ENCODE data around the gene IQSEC2. TPM values are rescaled to one million over a fixed set of nuclear protein-coding genes. Genes with fewer than 3 reads are reported as not detected.

Gene IQSEC2
- total and polyA plus RNA-seq, 2 of the 13 experiments (the other 11 are each of a cell fraction or from before 2014, with no cell fraction given) = 0.13 to 0.21 TPM

GRCh38 chrX:53321943-53322497 lies 40.6 kb upstream of the IQSEC2 start:
- H3K36me3 ChIP-seq (replicated peaks in 1 of 2; ENCODE audit: control insufficient read depth in 1 of 2, insufficient read depth in 2 of 2, low read length in 2 of 2) = no peaks in the 10 kb centered on the region
- 52% methylated on average over 5 of the region's 6 CpGs for WGBS (ENCODE audit: low lambda C conversion rate)
- peak; percentile 26 for FAIRE-seq
- H2AFZ ChIP-seq (ENCODE audit: low read length) = no peak overlapping the region
- peaks cover 4 to 27% of the 10 kb centered on the region in 2 experiments; a peak in 4 of 5 replicates for H3K27me3 ChIP-seq (ENCODE audit: control insufficient read depth in 1 of 2, insufficient read depth in 2 of 2, low read length in 2 of 2)
- H4K20me1 ChIP-seq (ENCODE audit: insufficient read depth, low read length) = no peaks in the 10 kb centered on the region
- DNase-seq (ENCODE audit: low spot score) = no peak
- no peak for ATAC-seq
- H3K4me1 ChIP-seq (ENCODE audit: insufficient read depth, low read length) = no peaks in the 10 kb centered on the region
- H3K4me2 ChIP-seq (ENCODE audit: low read depth, low read length) = no peak overlapping the region
- ChIA-PET POLR2A (no interaction called here), CTCF (ENCODE audit: low intra/inter-chr PET ratio, low total read pairs) (no interaction called here)
- BruUV-seq (replicated peaks) = no TSS peak
- H3K9ac ChIP-seq (ENCODE audit: insufficient read depth, low read depth, low read length) = no peak overlapping the region
- TF ChIP-seq CBX1 (IDR thresholded peaks at IDR 0.05; ENCODE audit: low read depth) (no peak), NFIC (IDR thresholded peaks at IDR 0.05; ENCODE audit: low read length) (no peak), SOX13 (IDR thresholded peaks at IDR 0.05) (no peak), SOX13 (CRISPR knock-in tag; conservative IDR thresholded peaks at IDR 0.05 in 1 of 2, IDR thresholded peaks at IDR 0.05 in 1 of 2) (no peak)
- intact Hi-C loops (cut with micrococcal nuclease; ENCODE audit: unreplicated experiment) = loop anchor here (2.0 kb wide), 1 partner anchor 59 kb away; no protein-coding TSS in a partner anchor
- in situ Hi-C loops (cut with HindIII; ENCODE audit: extremely low pct_ligation_motif_present, low pct_unique_long_range_greater_than_20kb) = no loop called here
- no peaks in the 10 kb centered on the region for H3K79me2 ChIP-seq (ENCODE audit: insufficient read depth, low read length)
- no peak overlapping the region for H3K27ac ChIP-seq (ENCODE audit: extremely low read length, insufficient read depth, low read length)
- H3K9me3 ChIP-seq (ENCODE audit: low read length) = no peaks in the 10 kb centered on the region
- H3K4me3 ChIP-seq (replicated peaks in 1 of 3; ENCODE audit: insufficient read depth in 1 of 3, low read depth in 2 of 3, low read length in 3 of 3) = no peak overlapping the region

- intact Hi-C loops (cut with micrococcal nuclease; ENCODE audit: unreplicated experiment) (loop anchor here (2.0 kb wide), 1 partner anchor 59 kb away; no protein-coding TSS in a partner anchor), in situ Hi-C loops (cut with HindIII; ENCODE audit: extremely low pct_ligation_motif_present, low pct_unique_long_range_greater_than_20kb) (no loop called here)
- BruUV-seq (replicated peaks) = no TSS peak
- Histone ChIP-seq H3K9me3 (ENCODE audit: low read length) (no peaks in the 10 kb centered on the region), H2AFZ (ENCODE audit: low read length) (no peak overlapping the region), H3K27me3 (ENCODE audit: control insufficient read depth in 1 of 2, insufficient read depth in 2 of 2, low read length in 2 of 2) (peaks cover 4 to 27% of the 10 kb centered on the region in 2 experiments; a peak in 4 of 5 replicates), H3K9ac (ENCODE audit: insufficient read depth, low read depth, low read length) (no peak overlapping the region), H3K79me2 (ENCODE audit: insufficient read depth, low read length) (no peaks in the 10 kb centered on the region), H3K4me1 (ENCODE audit: insufficient read depth, low read length) (no peaks in the 10 kb centered on the region), H4K20me1 (ENCODE audit: insufficient read depth, low read length) (no peaks in the 10 kb centered on the region), H3K4me3 (replicated peaks in 1 of 3; ENCODE audit: insufficient read depth in 1 of 3, low read depth in 2 of 3, low read length in 3 of 3) (peak overlapping the region in 1 of 3 experiments; percentile 48; a peak in 1 of 6 replicates), H3K27ac (ENCODE audit: extremely low read length, insufficient read depth, low read length) (no peak overlapping the region), H3K4me2 (ENCODE audit: low read depth, low read length) (no peak overlapping the region; the same call in 1 of the 2 replicates), H3K36me3 (replicated peaks in 1 of 2; ENCODE audit: control insufficient read depth in 1 of 2, insufficient read depth in 2 of 2, low read length in 2 of 2) (no peaks in the 10 kb centered on the region)
- FAIRE-seq (no peak), DNase-seq (ENCODE audit: low spot score) (no peak), ATAC-seq (no peak; the same call in 2 of the 3 replicates)
- ChIA-PET CTCF (ENCODE audit: low intra/inter-chr PET ratio, low total read pairs) (no interaction called here), POLR2A (no interaction called here)
- no peak for TF ChIP-seq ZNF546 (CRISPR knock-in tag; conservative IDR thresholded peaks at IDR 0.05)
- no peak for TF ChIP-seq ZNF775 (CRISPR knock-in tag; IDR thresholded peaks at IDR 0.05; ENCODE audit: borderline replicate concordance)
- TF ChIP-seq NR2F2 (IDR thresholded peaks at IDR 0.05; ENCODE audit: borderline replicate concordance, low read depth) = no peak
- no peak for TF ChIP-seq KLF12 (CRISPR knock-in tag; IDR thresholded peaks at IDR 0.05; ENCODE audit: borderline replicate concordance)
- WGBS (ENCODE audit: low lambda C conversion rate) = 0% methylated on average over 2 of the region's 56 CpGs
Measured at GRCh38 chrX:53321230-53321942, 40.0 kb upstream of the IQSEC2 start.
